Neuron (in vitro differentiated cells): ENCODE results near the gene IL1RN.

ENCODE experiments used
- H2AFZ ChIP-seq: one replicate; pipeline ENCODE4 v1.6.1; 2013; ENCODE audit warnings: low read depth, mild to moderate bottlenecking, inconsistent platforms, low read length, moderate library complexity
- H3K27me3 ChIP-seq: one replicate; pipeline ENCODE4 v1.6.1; 2013; ENCODE audit warnings: low read length; ENCODE audit not compliant: insufficient read depth
- H3K36me3 ChIP-seq: one replicate; pipeline ENCODE4 v1.6.1; 2013; ENCODE audit warnings: low read length; ENCODE audit not compliant: insufficient read depth
- H3K4me1 ChIP-seq: one replicate; pipeline ENCODE4 v1.6.1; 2013; ENCODE audit warnings: low read length; ENCODE audit not compliant: insufficient read depth
- H3K4me3 ChIP-seq: 2 replicates; pipeline ENCODE4 v1.5.1; 2013; ENCODE audit warnings: mild to moderate bottlenecking, low read length, moderate library complexity
- H3K9me3 ChIP-seq: one replicate; pipeline ENCODE4 v1.6.1; 2013; ENCODE audit warnings: low read length

IL1RN gene

DNA sequence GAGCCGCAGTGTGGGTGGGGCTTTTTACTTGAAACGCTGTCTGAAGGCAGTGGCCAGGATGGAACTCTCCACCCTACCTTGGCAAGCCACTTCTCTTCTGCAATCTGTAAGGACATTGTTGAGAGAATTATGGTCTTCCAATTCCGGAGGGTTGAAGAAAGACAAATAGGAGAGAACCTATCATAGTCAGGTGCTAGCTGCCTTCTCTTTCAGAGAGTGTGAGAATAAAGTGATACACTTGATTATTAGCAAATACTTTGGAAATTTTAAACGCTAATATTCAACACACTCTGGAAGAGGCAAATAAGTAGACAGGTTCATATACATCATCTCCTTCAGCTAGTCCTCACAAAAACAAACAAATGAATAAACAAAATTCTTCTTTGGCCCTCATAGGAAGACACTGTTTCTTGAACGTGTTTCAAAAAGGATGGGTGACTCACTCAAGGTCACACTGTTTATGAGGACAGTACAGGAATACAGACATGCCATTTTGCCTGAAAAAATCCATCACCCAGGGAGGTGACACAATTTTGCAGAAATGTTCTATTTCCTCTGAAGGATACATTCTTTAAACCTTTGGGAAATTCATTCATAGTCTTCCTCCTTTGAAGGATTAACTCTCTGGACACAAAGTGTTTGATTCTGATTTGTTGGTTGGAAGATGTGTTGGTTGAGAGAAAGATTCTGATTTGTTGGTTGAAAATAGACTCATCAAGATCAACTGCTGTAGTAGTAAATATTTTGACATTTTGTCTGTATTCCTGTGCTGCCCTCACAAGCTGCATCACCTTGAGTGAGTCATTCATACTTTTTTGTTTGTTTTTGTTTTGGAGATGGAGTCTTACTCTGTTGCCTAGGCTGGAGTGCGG, 2.2 kb upstream of the IL1RN start:
- no peaks in the 10 kb centered on the region for H3K9me3 ChIP-seq
- H3K4me1 ChIP-seq = peaks cover 5% of the 10 kb centered on the region
- no peak overlapping the region for H2AFZ ChIP-seq
- no peaks in the 10 kb centered on the region for H3K36me3 ChIP-seq
- no peak overlapping the region for H3K4me3 ChIP-seq
- peaks cover 9% of the 10 kb centered on the region for H3K27me3 ChIP-seq

DNA sequence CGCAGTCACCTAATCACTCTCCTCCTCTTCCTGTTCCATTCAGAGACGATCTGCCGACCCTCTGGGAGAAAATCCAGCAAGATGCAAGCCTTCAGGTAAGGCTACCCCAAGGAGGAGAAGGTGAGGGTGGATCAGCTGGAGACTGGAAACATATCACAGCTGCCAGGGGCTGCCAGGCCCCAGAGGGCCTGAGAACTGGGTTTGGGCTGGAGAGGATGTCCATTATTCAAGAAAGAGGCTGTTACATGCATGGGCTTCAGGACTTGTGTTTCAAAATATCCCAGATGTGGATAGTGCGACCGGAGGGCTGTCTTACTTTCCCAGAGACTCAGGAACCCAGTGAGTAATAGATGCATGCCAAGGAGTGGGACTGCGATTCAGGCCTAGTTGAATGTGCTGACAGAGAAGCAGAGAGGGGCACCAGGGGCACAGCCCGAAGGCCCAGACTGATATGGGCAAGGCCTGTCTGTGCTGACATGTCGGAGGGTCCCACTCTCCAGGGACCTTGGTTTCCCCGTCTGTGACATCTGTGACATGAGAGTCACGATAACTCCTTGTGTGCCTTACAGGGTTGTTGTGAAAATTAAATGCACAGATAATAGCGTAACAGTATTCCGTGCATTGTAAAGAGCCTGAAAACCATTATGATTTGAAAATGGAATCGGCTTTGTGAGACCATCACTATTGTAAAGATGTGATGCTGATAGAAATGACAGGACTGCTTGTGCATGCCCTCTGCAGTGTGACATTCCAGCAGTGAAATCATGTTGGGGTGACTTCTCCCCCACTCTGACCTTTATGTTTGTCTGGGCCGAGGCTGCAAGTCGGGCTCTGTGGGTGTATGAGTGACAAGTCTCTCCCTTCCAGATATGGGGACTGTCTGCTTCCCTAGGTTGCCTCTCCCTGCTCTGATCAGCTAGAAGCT, 510 bp downstream of the IL1RN start:
- Histone ChIP-seq H3K36me3 (no peaks in the 10 kb centered on the region), H3K9me3 (no peaks in the 10 kb centered on the region), H3K4me3 (no peak overlapping the region), H2AFZ (no peak overlapping the region), H3K4me1 (peaks cover 5% of the 10 kb centered on the region), H3K27me3 (peaks cover 13% of the 10 kb centered on the region)

DNA sequence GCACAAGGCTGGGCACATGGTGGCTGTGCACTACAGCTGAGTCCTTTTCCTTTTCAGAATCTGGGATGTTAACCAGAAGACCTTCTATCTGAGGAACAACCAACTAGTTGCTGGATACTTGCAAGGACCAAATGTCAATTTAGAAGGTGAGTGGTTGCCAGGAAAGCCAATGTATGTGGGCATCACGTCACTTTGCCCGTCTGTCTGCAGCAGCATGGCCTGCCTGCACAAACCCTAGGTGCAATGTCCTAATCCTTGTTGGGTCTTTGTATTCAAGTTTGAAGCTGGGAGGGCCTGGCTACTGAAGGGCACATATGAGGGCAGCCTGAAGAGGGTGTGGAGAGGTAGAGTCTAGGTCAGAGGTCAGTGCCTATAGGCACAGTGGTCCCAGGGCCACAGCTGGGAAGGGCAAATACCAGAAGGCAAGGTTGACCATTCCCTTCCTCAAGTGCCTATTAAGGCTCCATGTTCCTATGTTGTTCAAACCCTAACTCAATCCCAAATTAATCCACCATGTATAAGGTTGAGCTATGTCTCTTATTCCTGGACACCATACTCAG, 2.2 kb downstream of the IL1RN start:
- no peak overlapping the region for H2AFZ ChIP-seq
- no peak overlapping the region for H3K4me3 ChIP-seq
- H3K4me1 ChIP-seq = peaks cover 2% of the 10 kb centered on the region
- no peaks in the 10 kb centered on the region for H3K9me3 ChIP-seq
- H3K36me3 ChIP-seq = no peaks in the 10 kb centered on the region
- peaks cover 13% of the 10 kb centered on the region for H3K27me3 ChIP-seq

DNA sequence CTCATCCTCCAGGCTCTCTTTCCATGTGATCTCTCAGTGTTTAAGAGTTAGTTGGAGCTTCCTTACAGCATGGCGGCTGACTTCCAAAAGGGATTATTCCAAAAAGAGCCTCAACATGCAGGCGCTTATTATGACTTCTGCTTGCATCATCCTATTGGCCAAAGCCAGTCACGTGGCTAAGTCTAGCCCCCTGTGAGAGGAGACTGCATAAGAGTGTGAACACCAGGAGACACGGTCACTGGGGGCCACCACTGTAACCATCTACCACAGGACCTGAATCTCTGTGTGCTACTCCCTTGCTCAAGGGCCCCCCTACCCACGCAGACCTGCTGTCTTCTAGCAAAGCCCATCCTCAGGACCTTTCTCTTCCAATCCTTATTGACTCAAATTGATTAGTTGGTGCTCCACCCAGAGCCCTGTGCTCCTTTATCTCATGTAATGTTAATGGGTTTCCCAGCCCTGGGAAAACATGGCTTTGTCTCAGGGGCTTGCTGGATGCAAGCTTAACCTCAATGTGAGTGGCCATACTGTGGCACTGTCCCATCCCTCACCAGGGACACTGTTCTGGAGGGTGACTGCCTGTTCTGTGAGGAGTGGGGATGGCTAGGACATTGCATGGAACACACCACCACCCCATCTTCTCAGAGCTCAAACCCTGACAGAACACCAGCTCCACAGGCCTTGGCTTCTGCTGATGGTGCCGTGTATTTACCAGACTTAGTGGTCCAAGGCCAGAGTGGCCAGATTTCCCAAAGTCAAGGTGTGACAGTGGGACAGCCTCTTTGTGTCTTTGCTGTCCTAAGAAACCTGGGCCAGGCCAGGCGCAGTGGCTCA, 4.2 kb downstream of the IL1RN start:
- Histone ChIP-seq H3K4me3 (no peak overlapping the region), H3K27me3 (peaks cover 13% of the 10 kb centered on the region)

DNA sequence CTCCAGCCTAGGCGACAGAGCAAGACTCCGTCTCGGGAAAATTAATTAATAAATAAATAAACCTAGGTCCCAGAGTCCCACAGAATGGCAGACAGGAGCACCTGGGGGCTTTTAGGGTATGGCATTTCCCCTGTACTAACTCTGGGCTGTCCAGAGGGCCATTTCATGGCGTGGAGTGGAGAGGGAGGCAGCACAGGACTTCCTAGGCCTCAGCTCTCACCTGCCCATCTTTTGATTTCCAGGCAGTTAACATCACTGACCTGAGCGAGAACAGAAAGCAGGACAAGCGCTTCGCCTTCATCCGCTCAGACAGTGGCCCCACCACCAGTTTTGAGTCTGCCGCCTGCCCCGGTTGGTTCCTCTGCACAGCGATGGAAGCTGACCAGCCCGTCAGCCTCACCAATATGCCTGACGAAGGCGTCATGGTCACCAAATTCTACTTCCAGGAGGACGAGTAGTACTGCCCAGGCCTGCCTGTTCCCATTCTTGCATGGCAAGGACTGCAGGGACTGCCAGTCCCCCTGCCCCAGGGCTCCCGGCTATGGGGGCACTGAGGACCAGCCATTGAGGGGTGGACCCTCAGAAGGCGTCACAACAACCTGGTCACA, 5.1 kb downstream of the IL1RN start:
- H3K27me3 ChIP-seq = peaks cover 10% of the 10 kb centered on the region
- H3K4me1 ChIP-seq = no peaks in the 10 kb centered on the region
- H3K9me3 ChIP-seq = no peaks in the 10 kb centered on the region
- H3K36me3 ChIP-seq = no peaks in the 10 kb centered on the region
- H2AFZ ChIP-seq = no peak overlapping the region
- no peak overlapping the region for H3K4me3 ChIP-seq

More for the DNA sequence above, 4.2 kb downstream of the IL1RN start:
- H2AFZ ChIP-seq = no peak overlapping the region
- no peaks in the 10 kb centered on the region for H3K9me3 ChIP-seq
- no peaks in the 10 kb centered on the region for H3K4me1 ChIP-seq
- H3K36me3 ChIP-seq = no peaks in the 10 kb centered on the region

DNA sequence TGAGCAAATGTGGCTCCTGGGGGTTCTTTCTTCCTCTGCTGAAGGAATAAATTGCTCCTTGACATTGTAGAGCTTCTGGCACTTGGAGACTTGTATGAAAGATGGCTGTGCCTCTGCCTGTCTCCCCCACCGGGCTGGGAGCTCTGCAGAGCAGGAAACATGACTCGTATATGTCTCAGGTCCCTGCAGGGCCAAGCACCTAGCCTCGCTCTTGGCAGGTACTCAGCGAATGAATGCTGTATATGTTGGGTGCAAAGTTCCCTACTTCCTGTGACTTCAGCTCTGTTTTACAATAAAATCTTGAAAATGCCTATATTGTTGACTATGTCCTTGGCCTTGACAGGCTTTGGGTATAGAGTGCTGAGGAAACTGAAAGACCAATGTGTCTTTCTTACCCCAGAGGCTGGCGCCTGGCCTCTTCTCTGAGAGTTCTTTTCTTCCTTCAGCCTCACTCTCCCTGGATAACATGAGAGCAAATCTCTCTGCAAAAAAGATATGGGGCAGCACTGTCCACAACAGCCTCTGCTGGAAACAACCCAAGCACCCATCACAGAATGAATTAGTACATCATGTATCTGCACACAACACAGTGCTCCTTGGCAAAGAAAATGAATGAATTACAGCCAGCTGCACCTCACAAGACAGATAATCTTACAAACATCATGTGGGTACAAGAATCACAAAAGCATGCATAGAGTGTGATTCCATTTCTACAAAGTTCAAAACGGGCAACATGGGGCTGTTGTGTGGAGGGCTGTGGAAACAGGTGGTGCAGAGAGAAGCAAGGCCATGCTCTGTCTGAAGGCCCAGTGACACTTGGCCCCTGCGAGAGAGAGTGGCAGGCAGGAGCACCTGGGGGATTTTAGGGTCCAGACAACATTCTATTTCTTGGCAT, 6.6 kb downstream of the IL1RN start:
- no peaks in the 10 kb centered on the region for H3K4me1 ChIP-seq
- no peak overlapping the region for H3K4me3 ChIP-seq
- peaks cover 5% of the 10 kb centered on the region for H3K27me3 ChIP-seq
- H2AFZ ChIP-seq = no peak overlapping the region
- H3K9me3 ChIP-seq = no peaks in the 10 kb centered on the region
- no peaks in the 10 kb centered on the region for H3K36me3 ChIP-seq

DNA sequence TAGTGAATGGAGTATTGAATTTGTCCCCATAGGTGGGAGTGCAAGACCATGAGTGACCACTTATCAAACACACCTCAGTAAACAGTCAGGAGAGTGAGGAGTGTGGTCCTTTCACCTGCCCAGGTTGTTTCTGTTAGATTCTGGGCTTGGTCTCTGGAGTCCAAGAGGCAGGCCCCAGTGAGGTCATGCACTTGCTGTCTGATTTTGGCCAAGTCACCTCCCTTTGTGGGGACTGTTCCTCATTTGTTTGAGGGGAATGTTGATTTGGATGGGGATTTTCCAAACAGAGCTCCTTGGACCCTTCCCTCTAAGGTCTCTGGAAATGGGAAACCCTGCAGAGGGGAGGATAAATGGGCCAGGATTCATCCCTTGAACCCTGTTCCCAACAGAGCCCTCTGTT, 7.3 kb downstream of the IL1RN start:
- no peaks in the 10 kb centered on the region for H3K4me1 ChIP-seq
- H3K4me3 ChIP-seq = no peak overlapping the region
- no peaks in the 10 kb centered on the region for H3K9me3 ChIP-seq
- no peaks in the 10 kb centered on the region for H3K36me3 ChIP-seq
- peaks cover 5% of the 10 kb centered on the region for H3K27me3 ChIP-seq
- H2AFZ ChIP-seq = no peak overlapping the region

DNA sequence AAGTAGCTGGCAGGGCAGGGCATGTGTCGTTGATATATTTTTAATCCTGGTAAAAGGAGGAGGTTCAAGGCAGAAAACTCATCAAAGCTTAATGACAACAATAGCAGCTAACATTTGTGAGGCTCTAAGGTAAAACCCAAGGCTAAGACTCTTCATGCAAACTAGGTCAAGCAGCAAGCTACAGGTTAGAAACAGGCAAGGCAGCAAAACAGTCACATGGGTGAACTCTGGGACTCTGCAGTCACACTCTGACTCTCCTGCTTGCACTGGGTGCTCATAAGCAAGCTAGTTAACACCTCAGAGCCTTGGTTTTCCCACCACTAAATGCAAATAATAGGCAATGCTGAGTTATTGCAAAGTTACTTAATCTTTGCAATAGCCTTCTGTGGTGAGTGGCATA, 7.9 kb downstream of the IL1RN start:
- H3K4me1 ChIP-seq = no peaks in the 10 kb centered on the region
- H3K9me3 ChIP-seq = no peaks in the 10 kb centered on the region
- no peak overlapping the region for H3K4me3 ChIP-seq

DNA sequence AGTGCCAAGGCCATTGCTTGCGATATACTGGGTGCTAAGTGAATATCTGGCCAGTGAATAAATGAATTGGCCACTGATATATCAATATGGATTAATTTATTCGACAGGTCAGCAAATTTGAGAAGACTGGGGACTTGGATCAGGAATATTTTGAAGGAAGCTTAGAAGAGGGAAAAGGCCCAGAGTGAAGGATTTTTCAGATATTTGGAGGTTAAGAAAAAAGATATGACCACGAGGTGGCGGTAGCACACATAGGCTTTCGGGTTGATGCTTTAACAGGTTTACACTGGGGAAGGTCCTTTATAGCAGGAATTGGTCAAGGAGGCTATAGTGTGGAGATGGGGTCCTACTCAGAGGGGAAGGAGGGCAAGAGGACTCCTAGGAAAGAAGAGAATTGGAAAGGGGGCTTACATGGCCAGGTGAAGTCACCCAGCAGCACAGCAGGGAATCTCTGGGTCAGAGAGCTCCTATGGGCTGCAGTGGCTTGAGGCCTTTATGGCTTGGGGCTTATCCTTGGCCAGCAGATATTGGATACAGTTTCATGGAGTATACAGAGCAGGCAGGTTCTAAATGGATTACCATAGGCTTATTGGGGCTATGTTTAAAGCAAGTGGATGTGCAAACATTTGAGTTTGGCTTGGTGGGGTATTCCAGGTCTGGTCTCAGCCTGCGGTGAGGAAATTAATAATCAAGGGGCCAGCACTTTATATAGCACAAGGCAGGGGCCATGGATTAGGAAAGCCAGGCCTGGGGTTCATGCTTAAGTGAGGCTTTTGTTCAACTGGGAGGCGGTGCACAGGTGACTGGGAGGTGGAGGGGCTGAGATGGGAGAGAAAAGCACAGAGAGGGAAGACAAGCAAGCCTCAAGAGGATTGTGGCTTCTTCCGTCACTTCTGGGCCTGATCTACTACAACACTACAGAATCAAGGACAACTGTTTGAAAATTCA, 9.7 kb downstream of the IL1RN start:
- Histone ChIP-seq H3K9me3 (no peaks in the 10 kb centered on the region), H3K4me3 (no peak overlapping the region), H3K27me3 (peaks cover 2% of the 10 kb centered on the region)

More for the DNA sequence above, 7.9 kb downstream of the IL1RN start:
- H3K36me3 ChIP-seq = no peaks in the 10 kb centered on the region
- peaks cover 5% of the 10 kb centered on the region for H3K27me3 ChIP-seq
- no peak overlapping the region for H2AFZ ChIP-seq

DNA sequence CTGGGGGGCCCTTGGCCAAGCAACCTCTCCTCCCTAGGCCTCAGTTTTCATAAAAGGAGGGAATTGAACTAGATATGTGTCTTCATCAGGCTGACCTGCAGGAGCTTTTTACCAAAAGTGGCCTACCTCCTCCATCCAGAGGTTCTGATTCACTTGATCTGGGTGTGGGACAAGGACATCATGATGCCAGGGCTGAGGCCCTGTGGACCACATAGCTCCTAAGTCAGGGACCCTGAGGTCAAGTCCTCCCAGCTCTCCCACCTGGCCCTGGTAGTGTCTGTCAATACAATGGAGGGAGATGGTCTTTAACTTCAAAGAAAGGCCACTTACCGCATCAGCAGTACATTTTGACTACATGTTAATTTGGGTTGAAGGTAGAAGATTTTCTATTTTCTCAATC, 10.4 kb downstream of the IL1RN start:
- Histone ChIP-seq H3K4me3 (no peak overlapping the region), H3K27me3 (peaks cover 2% of the 10 kb centered on the region), H3K36me3 (no peaks in the 10 kb centered on the region), H3K9me3 (no peaks in the 10 kb centered on the region), H3K4me1 (no peaks in the 10 kb centered on the region), H2AFZ (no peak overlapping the region)

More for the DNA sequence above, 9.7 kb downstream of the IL1RN start:
- no peaks in the 10 kb centered on the region for H3K4me1 ChIP-seq
- H3K36me3 ChIP-seq = no peaks in the 10 kb centered on the region
- no peak overlapping the region for H2AFZ ChIP-seq
